DOHH2 (cell line): ENCODE measurements around the gene SMAD5.

ENCODE experiments used
- CTCF ChIP-seq: fragments of 200-600 bp; sonication (generic); IDR thresholded peaks from one replicate; pipeline ENCODE4 v1.5.1; 2014; ENCODE audit warnings: antibody characterized with exemption, mild to moderate bottlenecking, low read depth, low read length; ENCODE audit not compliant: poor library complexity, severe bottlenecking
- EZH2phosphoT487 ChIP-seq: fragments of 200-600 bp; sonication (generic); IDR thresholded peaks from 2 replicates; pipeline ENCODE4 v1.6.1; 2017; ENCODE audit warnings: borderline replicate concordance, mild to moderate bottlenecking, antibody characterized with exemption, low read length, moderate library complexity, mixed read lengths

GRCh38 chr5:136210259-136210658, 77.6 kb downstream of the SMAD5 start:
- TF ChIP-seq CTCF (no peak), EZH2phosphoT487 (no peak)
